H4 (cell line): Measurements from ENCODE around the gene HPCAL1. TPM values are rescaled to one million over a fixed set of nuclear protein-coding genes. Genes with fewer than 3 reads are reported as not detected.
A peak's percentile ranks its signal among the peaks of the same experiment; 100 is the strongest.

Experiments used
- DNase-seq: peaks from one replicate; pipeline ENCODE4 v3.0.0-alpha.2; 2015; ENCODE audit warnings: low spot score
- total RNA-seq: library from RNA; depleted of rRNA; stranded (reverse); fragments of >200 nt; shearing (Covaris generic); gene quantifications from 2 replicates; pipeline ENCODE4 v1.2.3, GENCODE V29; 2014

The HPCAL1 gene
- total RNA-seq, 1 experiment from 2014 or later, result 50.8 TPM

- no peak for DNase-seq
Observed at GRCh38 chr2:10404324-10405143, 101.8 kb downstream of the HPCAL1 start.

- DNase-seq, result peak; percentile 91
Observed at GRCh38 chr2:10405448-10405847, 102.7 kb downstream of the HPCAL1 start.

DNA sequence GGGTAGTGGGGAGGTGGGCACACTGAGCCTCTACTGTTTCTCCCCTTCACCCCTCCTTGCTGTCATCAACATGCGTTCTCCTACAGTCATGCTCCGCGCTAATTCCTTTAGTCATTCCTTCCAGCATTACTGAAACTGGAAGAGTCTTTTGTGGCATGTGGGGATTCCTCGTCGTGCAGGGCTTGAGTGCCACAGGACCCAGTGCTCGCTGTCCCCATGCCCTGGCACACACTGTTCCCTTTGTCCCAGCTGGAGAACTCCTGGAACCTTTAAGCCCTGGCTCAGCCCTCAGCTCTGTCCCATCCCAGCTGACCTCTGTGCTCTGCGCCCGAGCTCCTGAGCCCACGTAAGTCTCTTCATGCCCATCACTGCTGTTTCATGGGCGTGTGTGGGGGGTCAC is 103.3 kb downstream of the HPCAL1 start:
- no peak for DNase-seq

DNA sequence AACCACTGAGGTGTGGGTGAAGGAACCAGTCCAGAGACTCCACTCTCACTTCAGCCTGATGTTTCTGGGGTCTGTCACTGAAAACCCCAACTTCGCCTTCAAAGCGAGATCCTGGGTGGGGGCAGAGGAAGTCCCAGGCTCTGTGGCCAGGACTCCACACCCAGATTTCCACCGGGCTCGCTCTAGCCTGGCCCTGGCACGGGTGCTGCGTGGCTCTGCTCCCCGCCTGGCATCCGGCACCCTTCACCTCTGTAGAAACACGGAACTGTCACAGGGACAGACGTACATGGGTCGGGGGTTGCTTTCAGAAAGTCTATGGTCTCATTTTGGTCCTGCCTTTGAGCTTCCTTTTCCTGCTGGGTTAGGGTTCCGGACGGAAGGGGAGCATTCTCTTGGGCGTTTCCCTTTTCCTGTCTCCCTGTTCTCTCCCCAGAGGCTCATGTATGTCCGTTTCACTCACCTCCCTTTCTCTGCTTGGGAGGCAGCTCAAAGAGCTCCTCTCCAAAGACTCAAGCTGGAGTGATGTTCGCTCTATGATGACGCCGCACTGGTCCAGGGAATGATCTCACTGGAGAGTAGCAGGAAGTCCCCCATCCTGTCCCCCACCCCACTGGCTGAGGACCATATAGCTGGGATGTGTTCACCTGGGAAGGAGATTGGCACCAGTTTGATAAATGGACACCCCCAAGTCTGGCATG is 103.9 kb downstream of the HPCAL1 start:
- no peak for DNase-seq

DNA sequence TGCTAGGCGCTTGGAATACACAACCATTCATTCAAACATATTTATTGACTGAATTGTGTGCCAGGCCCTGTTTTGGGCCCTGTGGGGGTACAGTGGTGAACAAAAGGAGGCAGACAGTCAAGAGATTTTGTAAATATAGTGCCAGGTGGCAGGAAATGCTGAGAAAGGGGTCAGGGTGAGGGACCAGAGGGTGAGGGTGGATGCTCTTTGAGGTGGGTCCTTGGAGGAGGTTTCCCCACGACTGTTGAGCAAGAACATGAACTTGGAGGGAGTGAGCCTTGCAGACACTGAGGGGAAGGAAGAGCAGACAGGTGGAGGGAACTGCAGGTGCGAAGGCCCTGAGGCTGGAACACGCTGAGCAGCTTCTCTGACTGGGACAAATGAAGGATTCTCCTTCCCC is 104.7 kb downstream of the HPCAL1 start:
- no peak for DNase-seq

DNA sequence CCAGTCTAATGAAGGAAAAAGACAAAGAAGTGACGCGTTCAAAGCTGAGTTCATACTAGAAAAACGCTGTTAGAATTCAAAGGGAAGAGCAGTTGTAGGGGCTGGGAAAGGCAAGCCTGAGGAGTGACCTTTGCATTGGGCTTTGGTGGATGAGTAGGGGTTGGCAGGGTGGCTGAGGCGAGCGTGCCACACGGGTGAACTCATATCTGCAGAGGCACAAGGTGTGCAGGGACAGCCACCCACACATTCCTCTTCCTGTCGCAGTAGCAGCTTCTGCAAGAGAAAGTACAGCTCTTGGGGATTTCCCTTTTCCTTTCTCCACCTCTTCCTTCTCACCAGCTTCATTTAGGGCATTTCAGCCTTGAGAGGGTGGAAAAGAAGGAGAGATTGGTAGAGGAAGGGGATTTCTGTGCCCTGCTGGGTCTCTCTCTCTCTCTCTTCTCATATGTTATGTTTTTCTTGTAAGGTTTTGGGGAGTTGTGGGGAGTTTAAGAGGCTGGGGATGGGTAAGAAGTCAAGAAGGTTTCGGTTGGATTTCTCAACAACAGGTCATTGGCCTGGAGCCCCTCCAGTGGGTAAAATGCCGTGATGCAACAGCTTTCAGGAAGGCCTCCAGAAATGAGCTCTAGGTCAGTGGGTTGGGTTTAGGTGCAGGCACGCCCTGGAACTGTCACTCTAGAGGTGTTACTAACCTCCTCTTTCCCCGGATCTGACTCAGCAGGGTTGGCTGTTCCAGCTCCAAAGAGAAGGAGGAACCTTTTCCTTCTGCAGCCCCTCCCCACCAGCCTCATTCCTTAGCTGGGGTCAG is 105.3 kb downstream of the HPCAL1 start:
- DNase-seq, result peak; percentile 91

GRCh38 chr2:10408649-10409579 is 106.2 kb downstream of the HPCAL1 start:
- DNase-seq, result peak; percentile 80

DNA sequence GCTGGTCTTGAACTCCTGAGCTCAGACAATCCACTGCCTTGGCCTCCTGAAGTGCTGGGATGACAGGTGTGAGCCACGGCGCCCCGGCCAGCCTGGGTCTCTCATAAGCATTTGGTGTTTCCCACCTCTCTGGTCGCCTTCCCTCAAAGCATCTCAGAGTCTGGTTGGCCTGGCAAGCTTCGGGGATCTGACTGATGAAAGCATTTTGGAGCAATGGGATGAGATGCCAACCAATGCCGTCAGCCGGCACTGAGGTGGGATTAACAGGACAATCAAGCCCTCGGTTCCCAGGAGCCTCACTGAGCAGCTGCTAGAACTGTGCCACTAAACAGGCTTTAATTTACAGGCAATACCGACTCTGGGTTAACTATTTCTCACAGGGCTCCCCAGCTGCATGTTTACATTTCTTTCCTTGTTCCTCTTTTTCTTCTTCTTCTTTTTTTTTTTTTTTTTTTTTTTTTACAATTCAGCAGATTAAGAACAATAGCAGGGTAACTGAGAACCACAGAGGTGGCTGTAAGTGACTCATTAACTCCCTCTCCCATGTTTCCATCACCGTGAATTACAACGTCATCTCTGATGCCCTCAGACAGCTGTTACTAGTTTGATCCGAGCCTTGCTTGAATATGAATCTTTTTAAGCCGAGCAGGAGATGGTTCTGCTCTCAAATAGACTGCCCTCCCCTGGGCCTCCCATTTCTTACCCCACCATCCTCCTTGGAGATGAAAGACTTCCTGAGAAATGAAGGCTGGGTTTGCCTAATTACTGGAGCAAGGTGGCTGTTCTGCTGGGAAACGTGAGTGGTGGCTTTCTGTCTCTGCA is 107.5 kb downstream of the HPCAL1 start:
- no peak for DNase-seq

- no peak for DNase-seq
Observed at GRCh38 chr2:10410823-10411437, 108.2 kb downstream of the HPCAL1 start.

DNA sequence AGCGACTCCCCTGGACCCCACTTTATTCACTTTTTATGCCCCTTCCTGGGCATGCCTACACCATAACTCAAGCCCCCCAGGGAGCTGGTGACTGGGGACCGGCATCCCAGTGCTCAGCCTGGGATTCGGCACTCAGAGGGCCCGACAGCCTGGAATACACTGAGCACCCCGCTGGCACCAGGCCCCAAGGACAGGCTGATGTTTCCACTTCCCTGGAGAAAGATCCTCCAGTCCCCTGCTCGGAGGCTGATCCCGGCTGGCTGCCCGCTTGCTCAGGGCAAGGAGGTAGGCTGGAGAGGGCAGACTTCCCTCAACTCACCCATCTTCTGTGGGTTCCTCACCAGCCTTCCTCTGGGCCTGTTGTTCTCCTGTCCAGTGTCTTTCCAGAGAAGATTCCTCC is 108.9 kb downstream of the HPCAL1 start:
- DNase-seq, result no peak

- no peak for DNase-seq
Observed at GRCh38 chr2:10412380-10412779, 109.7 kb downstream of the HPCAL1 start.

DNA sequence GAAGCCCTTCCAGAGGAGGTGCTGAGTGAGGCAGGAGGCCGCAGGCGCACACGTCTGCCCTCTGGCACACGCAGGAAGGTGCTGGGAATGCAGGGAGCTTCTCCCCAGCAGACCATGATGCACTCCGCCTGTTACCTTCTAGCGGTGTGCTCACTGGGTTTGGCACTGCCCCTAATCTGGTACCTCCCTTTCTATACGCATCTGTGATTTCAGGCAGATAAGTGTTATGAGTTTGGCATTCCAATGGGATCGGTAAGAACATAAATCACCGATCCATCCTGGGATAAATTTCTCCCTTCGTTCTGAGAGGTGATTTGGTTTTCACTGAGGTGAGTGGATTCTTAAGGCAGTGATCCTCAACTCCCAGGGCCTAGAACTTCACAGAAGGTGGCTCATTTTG is 110.8 kb downstream of the HPCAL1 start:
- DNase-seq, result no peak

GRCh38 chr2:10413991-10414451 is 111.3 kb downstream of the HPCAL1 start:
- DNase-seq, result no peak

GRCh38 chr2:10414591-10414990 is 111.9 kb downstream of the HPCAL1 start:
- no peak for DNase-seq

GRCh38 chr2:10415048-10415447 is 112.3 kb downstream of the HPCAL1 start:
- no peak for DNase-seq

- DNase-seq, result no peak
Observed at GRCh38 chr2:10415640-10416039, 112.9 kb downstream of the HPCAL1 start.

GRCh38 chr2:10417551-10418335 is 115.0 kb downstream of the HPCAL1 start:
- DNase-seq, result no peak

DNA sequence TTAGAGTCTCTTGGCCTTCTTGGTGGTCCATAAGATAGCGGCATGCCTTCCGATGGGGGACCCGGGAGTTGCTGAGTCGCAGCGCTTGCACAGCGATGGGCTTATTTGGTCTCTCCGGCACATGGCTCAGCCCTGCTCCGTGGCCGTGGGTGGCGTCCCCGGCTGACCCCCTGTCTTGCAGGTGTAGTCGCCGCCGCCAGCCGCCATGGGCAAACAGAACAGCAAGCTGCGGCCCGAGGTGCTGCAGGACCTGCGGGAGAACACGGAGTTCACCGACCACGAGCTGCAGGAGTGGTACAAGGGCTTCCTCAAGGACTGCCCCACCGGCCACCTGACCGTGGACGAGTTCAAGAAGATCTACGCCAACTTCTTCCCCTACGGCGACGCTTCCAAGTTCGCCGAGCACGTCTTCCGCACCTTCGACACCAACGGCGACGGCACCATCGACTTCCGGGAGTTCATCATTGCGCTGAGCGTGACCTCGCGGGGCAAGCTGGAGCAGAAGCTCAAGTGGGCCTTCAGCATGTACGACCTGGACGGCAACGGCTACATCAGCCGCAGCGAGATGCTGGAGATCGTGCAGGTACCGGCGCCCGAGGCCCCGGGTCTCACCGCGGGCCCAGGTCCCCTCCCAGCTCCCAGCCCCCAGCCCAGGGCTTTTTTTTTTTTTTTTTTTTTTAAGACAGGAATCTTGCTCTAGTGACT is 117.0 kb downstream of the HPCAL1 start:
- DNase-seq, result no peak
